Breast epithelium (tissue), 3 donors: ENCODE data around the gene LIPG.

Experiments used
- CTCF ChIP-seq, 3 donors: fragments of 450-650 bp; IDR thresholded peaks; one replicate each; pipeline ENCODE4 v1.5.1; 2016 to 2017; ENCODE audit warnings: antibody characterized with exemption in 3 of 3, mild to moderate bottlenecking in 3 of 3, moderate library complexity in 3 of 3
- POLR2A ChIP-seq: fragments of 450-650 bp; IDR thresholded peaks from one replicate; pipeline ENCODE4 v1.6.1; 2016; ENCODE audit warnings: antibody characterized with exemption, mild to moderate bottlenecking, moderate library complexity
- POLR2AphosphoS5 ChIP-seq, 3 donors: sonication (generic); formaldehyde crosslinking; IDR thresholded peaks; one replicate each; pipeline ENCODE4 v1.6.1; 2017; ENCODE audit warnings: antibody characterized with exemption in 3 of 3

DNA sequence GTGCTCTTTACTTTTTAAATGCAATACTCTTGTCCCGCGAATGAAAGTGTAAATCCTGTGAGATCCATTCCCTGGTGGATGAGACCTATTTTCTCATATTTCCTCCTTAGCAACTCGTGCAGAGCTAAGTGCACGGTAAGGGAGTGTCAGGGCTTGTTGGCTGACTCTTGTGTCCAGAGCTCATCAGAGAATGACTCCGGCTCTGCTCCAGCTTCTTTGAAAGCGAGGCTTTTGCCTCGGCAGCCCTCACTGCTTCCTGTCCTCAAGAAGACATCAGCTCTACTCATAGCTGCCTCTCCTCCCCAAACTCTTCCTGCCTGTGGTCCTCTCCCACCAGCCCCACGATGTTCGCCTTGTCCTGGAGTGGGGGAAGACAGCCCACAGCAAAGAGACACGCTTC lies 70.7 kb downstream of the LIPG start:
- no peak for TF ChIP-seq CTCF (IDR thresholded peaks at IDR 0.05)
- TF ChIP-seq POLR2A: no peak
- TF ChIP-seq POLR2AphosphoS5 (IDR thresholded peaks at IDR 0.05): no peak
